OCI-LY1 (cell line): ENCODE results near the gene SFT2D2.
A peak's percentile ranks its signal among the peaks of the same experiment; 100 is the strongest.

Source experiments
- H2AFZ ChIP-seq: fragments of 200-600 bp; sonication (generic), shearing (Covaris generic); 2 replicates; pipeline ENCODE4 v1.6.0; 2014; ENCODE audit warnings: antibody characterized with exemption, mild to moderate bottlenecking, low read length
- H3F3A ChIP-seq: fragments of 200-600 bp; sonication (generic), shearing (Covaris generic); 2 replicates; pipeline ENCODE4 v1.6.0; 2014; ENCODE audit warnings: mild to moderate bottlenecking, antibody characterized with exemption, low read length, moderate library complexity; ENCODE audit not compliant: insufficient read depth
- H3K27ac ChIP-seq: fragments of 200-600 bp; sonication (generic); 2 replicates; pipeline ENCODE4 v1.5.1; 2014; ENCODE audit warnings: low read length, mixed run types, mild to moderate bottlenecking, low read depth; ENCODE audit not compliant: poor library complexity, severe bottlenecking
- H3K27me3 ChIP-seq: fragments of 200-600 bp; sonication (generic); 2 replicates; pipeline ENCODE4 v1.6.0; 2014; ENCODE audit warnings: antibody characterized with exemption, mild to moderate bottlenecking, low read length, moderate library complexity; ENCODE audit not compliant: insufficient read depth
- H3K36me3 ChIP-seq: fragments of 200-600 bp; sonication (generic); 2 replicates; pipeline ENCODE4 v1.6.1; 2014; ENCODE audit warnings: mild to moderate bottlenecking, antibody characterized with exemption, low read length, moderate library complexity, mixed read lengths; ENCODE audit not compliant: insufficient read depth
- H3K4me1 ChIP-seq: fragments of 200-600 bp; sonication (generic); 2 replicates; pipeline ENCODE4 v1.5.1; 2014; ENCODE audit warnings: mild to moderate bottlenecking, low read length, moderate library complexity; ENCODE audit not compliant: insufficient read depth, severe bottlenecking
- H3K4me2 ChIP-seq: fragments of 200-600 bp; sonication (generic), shearing (Covaris generic); 2 replicates; pipeline ENCODE4 v1.6.1; 2014; ENCODE audit warnings: low read length
- H3K4me3 ChIP-seq: fragments of 200-600 bp; sonication (generic); 2 replicates; pipeline ENCODE4 v1.5.1; 2014; ENCODE audit warnings: low read length, low read depth, mild to moderate bottlenecking, mixed read lengths; ENCODE audit not compliant: poor library complexity, severe bottlenecking
- H3K79me2 ChIP-seq: fragments of 200-600 bp; shearing (Covaris generic); 2 replicates; pipeline ENCODE4 v1.6.1; 2016; ENCODE audit warnings: mixed run types, low read length, mixed read lengths; ENCODE audit not compliant: insufficient read depth
- H3K9ac ChIP-seq: fragments of 200-600 bp; sonication (generic), shearing (Covaris generic); 2 replicates; pipeline ENCODE4 v1.6.1; 2014; ENCODE audit warnings: mild to moderate bottlenecking, low read length, mixed read lengths
- H3K9me2 ChIP-seq: fragments of 200-600 bp; sonication (generic), shearing (Covaris generic); 2 replicates; pipeline ENCODE4 v1.6.1; 2014; ENCODE audit warnings: low read depth, mild to moderate bottlenecking, low read length, mixed read lengths
- H3K9me3 ChIP-seq: fragments of 200-600 bp; shearing (Covaris generic); 2 replicates; pipeline ENCODE4 v1.6.1; 2014; ENCODE audit warnings: low read length, mixed read lengths
- H4K20me1 ChIP-seq: fragments of 200-600 bp; sonication (generic), shearing (Covaris generic); 2 replicates; pipeline ENCODE4 v1.6.0; 2016; ENCODE audit warnings: mild to moderate bottlenecking, low read length; ENCODE audit not compliant: insufficient read depth
- EZH2 ChIP-seq: fragments of 200-600 bp; sonication (generic), shearing (Covaris generic); IDR thresholded peaks from 2 replicates; pipeline ENCODE4 v1.8.0; 2017; ENCODE audit warnings: borderline replicate concordance, mixed run types, mild to moderate bottlenecking, antibody characterized with exemption, low read length, moderate library complexity, mixed read lengths
- TF ChIP-seq, protein P1 (sequence below): fragments of 200-600 bp; sonication (generic), shearing (Covaris generic); IDR thresholded peaks from 2 replicates; pipeline ENCODE4 v1.5.1; 2017; ENCODE audit warnings: mild to moderate bottlenecking, antibody characterized with exemption, low read length, moderate library complexity, mixed read lengths

SFT2D2 gene

GRCh38 chr1:168230709-168231108, 4.9 kb downstream of the SFT2D2 start:
- Histone ChIP-seq H3K9me2 (no peaks in the 10 kb centered on the region), H3K4me1 (peaks cover 29% of the 10 kb centered on the region), H3K9ac (no peak overlapping the region), H3K27me3 (no peaks in the 10 kb centered on the region), H3F3A (no peaks in the 10 kb centered on the region), H3K9me3 (no peaks in the 10 kb centered on the region), H3K27ac (no peak overlapping the region), H2AFZ (no peak overlapping the region), H4K20me1 (no peaks in the 10 kb centered on the region), H3K4me3 (no peak overlapping the region), H3K4me2 (no peak overlapping the region), H3K36me3 (peaks cover 62% of the 10 kb centered on the region), H3K79me2 (peaks cover 51% of the 10 kb centered on the region)
- TF ChIP-seq, protein P1, sequence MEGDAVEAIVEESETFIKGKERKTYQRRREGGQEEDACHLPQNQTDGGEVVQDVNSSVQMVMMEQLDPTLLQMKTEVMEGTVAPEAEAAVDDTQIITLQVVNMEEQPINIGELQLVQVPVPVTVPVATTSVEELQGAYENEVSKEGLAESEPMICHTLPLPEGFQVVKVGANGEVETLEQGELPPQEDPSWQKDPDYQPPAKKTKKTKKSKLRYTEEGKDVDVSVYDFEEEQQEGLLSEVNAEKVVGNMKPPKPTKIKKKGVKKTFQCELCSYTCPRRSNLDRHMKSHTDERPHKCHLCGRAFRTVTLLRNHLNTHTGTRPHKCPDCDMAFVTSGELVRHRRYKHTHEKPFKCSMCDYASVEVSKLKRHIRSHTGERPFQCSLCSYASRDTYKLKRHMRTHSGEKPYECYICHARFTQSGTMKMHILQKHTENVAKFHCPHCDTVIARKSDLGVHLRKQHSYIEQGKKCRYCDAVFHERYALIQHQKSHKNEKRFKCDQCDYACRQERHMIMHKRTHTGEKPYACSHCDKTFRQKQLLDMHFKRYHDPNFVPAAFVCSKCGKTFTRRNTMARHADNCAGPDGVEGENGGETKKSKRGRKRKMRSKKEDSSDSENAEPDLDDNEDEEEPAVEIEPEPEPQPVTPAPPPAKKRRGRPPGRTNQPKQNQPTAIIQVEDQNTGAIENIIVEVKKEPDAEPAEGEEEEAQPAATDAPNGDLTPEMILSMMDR: no peak
- no peak for TF ChIP-seq EZH2

- Histone ChIP-seq H3K9me3 (no peaks in the 10 kb centered on the region), H2AFZ (no peak overlapping the region), H3K9me2 (no peaks in the 10 kb centered on the region), H3K9ac (no peak overlapping the region), H3K4me3 (no peak overlapping the region), H3K27ac (no peak overlapping the region), H3K4me2 (no peak overlapping the region), H3K27me3 (no peaks in the 10 kb centered on the region), H3K36me3 (peaks cover 97% of the 10 kb centered on the region), H4K20me1 (no peaks in the 10 kb centered on the region), H3F3A (no peaks in the 10 kb centered on the region), H3K4me1 (no peaks in the 10 kb centered on the region), H3K79me2 (peaks cover 11% of the 10 kb centered on the region)
- TF ChIP-seq, protein P1: peak; percentile 78
- TF ChIP-seq EZH2: no peak
Measured at GRCh38 chr1:168234846-168235547, 9.2 kb downstream of the SFT2D2 start.

- H3F3A ChIP-seq: no peaks in the 10 kb centered on the region
- H3K27ac ChIP-seq: no peak overlapping the region
- peaks cover 8% of the 10 kb centered on the region for H3K79me2 ChIP-seq
- H3K4me3 ChIP-seq: no peak overlapping the region
- H3K9ac ChIP-seq: no peak overlapping the region
- peaks cover 97% of the 10 kb centered on the region for H3K36me3 ChIP-seq
- TF ChIP-seq EZH2: no peak
- TF ChIP-seq, protein P1: no peak
- no peak overlapping the region for H3K4me2 ChIP-seq
- no peak overlapping the region for H2AFZ ChIP-seq
- H4K20me1 ChIP-seq: no peaks in the 10 kb centered on the region
- H3K9me2 ChIP-seq: no peaks in the 10 kb centered on the region
- H3K4me1 ChIP-seq: no peaks in the 10 kb centered on the region
- H3K27me3 ChIP-seq: no peaks in the 10 kb centered on the region
- no peaks in the 10 kb centered on the region for H3K9me3 ChIP-seq
Measured at GRCh38 chr1:168235548-168235885, 9.7 kb downstream of the SFT2D2 start.
